Dendritic cell treated with granulocyte-macrophage colony-stimulating factor and Interleukin-4, amounts not matched to agents 40 ng/mL and 50 ng/mL, for 4 days (primary cell): Measurements from ENCODE around the gene ASCL2.

Experiments
- H3K27ac Mint-ChIP-seq: one replicate; pipeline ENCODE4 v1.8.0; 2022; ENCODE audit warnings: mild to moderate bottlenecking, mixed read lengths
- H3K27me3 Mint-ChIP-seq: one replicate; pipeline ENCODE4 v1.8.0; 2022; ENCODE audit warnings: mild to moderate bottlenecking, mixed read lengths
- H3K36me3 Mint-ChIP-seq: one replicate; pipeline ENCODE4 v1.8.0; 2022; ENCODE audit warnings: low read depth, mixed read lengths
- H3K4me1 Mint-ChIP-seq: one replicate; pipeline ENCODE4 v1.8.0; 2022; ENCODE audit warnings: low read depth, mixed read lengths
- H3K4me3 Mint-ChIP-seq: one replicate; pipeline ENCODE4 v1.8.0; 2022; ENCODE audit warnings: mild to moderate bottlenecking, moderate library complexity, mixed read lengths
- H3K9me3 Mint-ChIP-seq: one replicate; pipeline ENCODE4 v1.8.0; 2022; ENCODE audit warnings: mixed read lengths
- intact Hi-C: fragments of 100-400 bp; cut with micrococcal nuclease; formaldehyde crosslinking; loops from one replicate; pipeline ENCODE4 v1.15.0; 2022

The ASCL2 gene, protein sequence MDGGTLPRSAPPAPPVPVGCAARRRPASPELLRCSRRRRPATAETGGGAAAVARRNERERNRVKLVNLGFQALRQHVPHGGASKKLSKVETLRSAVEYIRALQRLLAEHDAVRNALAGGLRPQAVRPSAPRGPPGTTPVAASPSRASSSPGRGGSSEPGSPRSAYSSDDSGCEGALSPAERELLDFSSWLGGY

DNA sequence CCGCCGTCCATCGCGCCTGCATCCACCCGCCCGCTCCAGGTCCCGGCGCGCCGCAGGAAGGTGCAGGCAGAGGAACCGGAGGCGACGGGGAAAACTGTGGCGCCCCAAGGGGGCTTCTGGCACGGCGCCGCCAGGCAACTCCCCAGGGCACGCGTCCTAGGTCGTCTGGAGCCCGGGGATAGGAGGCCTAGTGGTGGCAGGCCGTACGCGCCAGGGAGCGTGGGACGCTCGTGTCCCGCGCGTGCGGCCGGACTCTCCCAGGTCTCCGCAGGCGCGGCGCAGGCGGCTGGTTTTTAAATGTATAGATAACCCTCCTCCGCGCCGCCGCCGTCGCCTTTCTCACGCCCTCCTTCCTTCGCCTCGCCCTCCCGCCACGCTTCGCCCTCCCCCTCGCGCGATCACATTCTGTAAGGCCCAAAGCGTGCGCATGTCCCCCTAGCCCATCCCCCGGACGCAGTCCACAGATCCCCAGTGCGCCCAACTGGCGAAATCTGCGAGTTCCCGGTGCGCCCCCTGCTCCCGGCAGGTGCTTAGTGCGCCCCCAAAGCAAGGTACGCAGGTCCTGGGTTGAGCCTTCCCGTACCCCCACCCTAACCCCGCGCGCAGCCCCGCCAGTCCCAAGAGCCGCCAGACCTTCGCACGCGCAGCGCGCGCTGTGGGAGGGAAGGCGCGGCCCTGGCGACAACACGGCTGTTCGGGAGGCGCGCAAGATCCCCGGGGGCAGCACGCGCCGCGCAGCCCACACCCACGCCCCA is at the start of gene ASCL2:
Gene ASCL2, minus strand, starts transcription at position 267 of the 755 bp plus-strand sequence. Its CDS starts 256 bp downstream, at position 11.
- H3K27ac Mint-ChIP-seq: peak within 1 kb of the TSS; percentile 92
- H3K4me1 Mint-ChIP-seq: peaks cover 46% of the 10 kb centered on the region
- peaks cover 32% of the 10 kb centered on the region for H3K27me3 Mint-ChIP-seq
- intact Hi-C loops: loop anchor here (2.0 kb wide), 1 partner anchor 32 kb away; the partner anchor contains the start of gene TSPAN32
- no peaks in the 10 kb centered on the region for H3K9me3 Mint-ChIP-seq
- H3K36me3 Mint-ChIP-seq: peaks cover 24% of the 10 kb centered on the region
- H3K4me3 Mint-ChIP-seq: peak within 1 kb of the TSS; percentile 84

DNA sequence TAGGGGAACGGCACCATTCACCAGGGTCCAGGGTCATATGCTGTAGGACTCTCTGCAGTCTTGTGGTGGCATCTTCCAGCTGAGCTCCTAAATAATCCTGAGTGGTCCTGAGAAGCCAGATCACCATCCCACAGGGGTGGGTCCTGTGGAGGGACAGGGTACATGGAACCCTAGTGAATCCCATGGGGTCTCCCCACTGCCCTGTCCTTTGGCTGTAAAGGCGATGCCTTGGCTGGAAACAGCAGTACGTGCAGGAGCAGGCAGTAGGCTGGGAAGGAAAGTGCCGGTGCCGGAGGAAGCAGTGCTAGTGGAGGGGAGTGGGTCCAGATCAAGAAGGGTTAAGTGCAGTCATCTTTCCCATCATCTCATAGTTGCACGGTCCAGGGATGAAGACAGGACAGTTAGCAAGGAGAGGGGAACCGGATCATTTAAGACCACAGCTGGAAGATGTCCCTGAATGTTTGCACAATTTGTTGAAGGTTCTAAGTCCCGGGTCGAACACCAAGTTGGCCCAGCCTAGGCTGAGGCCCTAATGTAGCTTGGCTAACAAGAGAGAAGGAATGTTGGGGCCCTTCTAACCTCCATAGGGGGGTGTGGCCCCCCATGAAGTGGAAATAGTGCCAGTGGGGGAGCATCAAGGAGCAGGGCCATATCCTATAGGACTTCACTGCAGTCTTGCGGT is 49.5 kb upstream of the ASCL2 start:
- Mint-ChIP-seq H3K4me3 (no peak overlapping the region), H3K9me3 (no peaks in the 10 kb centered on the region), H3K36me3 (peaks cover 24% of the 10 kb centered on the region), H3K4me1 (no peaks in the 10 kb centered on the region), H3K27me3 (peaks cover 55% of the 10 kb centered on the region), H3K27ac (no peak overlapping the region)
- intact Hi-C loops: no loop called here

DNA sequence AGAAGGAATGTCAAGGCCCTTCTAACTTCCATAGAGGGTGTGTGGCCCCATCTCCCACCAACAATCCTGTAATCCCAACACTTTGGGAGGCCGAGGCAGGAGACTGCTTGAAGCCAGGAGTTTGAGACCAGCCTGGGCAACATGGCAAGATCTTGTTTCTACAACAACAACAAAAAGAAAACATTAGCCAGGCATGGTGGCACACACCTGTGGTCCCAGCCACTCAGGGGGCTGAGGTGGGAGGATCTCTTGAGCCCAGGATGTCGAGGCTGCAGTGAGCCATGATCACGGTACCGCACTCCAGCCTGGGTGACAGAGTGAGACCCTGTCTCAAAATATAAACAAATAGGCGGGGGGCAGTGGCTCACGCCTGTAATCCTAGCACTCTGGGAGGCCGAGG is 48.3 kb upstream of the ASCL2 start:
- peaks cover 47% of the 10 kb centered on the region for H3K27me3 Mint-ChIP-seq
- no peak overlapping the region for H3K4me3 Mint-ChIP-seq
- intact Hi-C loops: no loop called here
- peaks cover 27% of the 10 kb centered on the region for H3K36me3 Mint-ChIP-seq
- peaks cover under 1% of the 10 kb centered on the region for H3K4me1 Mint-ChIP-seq
- no peaks in the 10 kb centered on the region for H3K9me3 Mint-ChIP-seq
- H3K27ac Mint-ChIP-seq: no peak overlapping the region

DNA sequence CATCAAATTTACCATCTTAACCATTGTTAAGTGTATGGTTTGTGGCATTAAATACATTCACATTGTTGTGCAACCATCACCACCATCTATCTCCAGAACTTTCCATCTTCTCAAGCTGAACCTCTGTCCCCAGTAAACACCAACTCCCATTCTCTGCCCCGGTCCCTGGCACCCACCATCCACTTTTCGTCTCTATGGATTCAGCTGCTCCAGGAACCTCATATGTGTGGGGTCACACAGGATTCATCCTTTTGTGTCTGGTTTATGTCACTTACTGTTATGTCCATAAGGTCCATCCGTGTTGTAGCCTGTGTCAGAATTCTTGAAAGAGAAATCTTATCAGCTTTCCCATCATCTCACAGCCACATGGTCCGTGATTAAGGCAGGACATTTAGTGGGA is 47.7 kb upstream of the ASCL2 start:
- Mint-ChIP-seq H3K4me1 (peaks cover 6% of the 10 kb centered on the region), H3K36me3 (peaks cover 32% of the 10 kb centered on the region), H3K4me3 (no peak overlapping the region), H3K27ac (no peak overlapping the region), H3K9me3 (no peaks in the 10 kb centered on the region), H3K27me3 (peaks cover 41% of the 10 kb centered on the region)
- intact Hi-C loops: no loop called here

DNA sequence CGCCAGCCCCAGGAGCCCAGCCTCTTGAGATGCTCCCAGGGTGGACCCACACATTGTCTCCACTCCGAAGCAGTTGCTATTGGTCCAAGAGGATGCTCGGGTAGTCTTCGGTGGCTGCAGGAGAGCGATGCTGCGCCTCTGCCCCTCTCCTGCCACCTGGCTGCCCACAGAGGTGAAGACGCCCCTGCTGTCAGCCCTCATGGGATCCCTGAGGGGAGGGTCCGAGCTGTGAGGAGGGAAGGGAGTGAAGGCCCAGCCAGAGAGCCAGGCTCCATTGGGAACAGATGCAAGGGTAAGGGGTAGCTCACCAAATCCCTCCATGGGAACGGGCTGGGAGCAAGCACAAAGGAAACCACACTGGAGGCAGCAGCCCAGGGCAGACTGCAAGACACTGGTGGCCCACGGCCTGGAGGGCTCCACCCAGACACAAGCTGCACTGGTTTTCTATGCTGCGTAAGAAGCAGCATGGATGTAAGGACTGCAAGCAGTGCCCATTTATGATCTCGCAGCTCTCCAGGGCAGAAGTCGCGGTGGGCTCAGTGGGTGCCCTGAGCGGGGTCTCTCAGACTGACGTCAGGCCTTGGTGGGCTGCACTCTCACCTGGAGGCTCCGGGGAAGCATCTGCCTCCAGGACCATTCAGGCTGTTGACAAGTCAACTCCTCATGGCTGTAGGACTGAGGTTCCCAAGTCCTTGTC is 47.1 kb upstream of the ASCL2 start:
- Mint-ChIP-seq H3K36me3 (peaks cover 32% of the 10 kb centered on the region), H3K4me1 (peaks cover 6% of the 10 kb centered on the region), H3K4me3 (no peak overlapping the region), H3K27ac (no peak overlapping the region), H3K27me3 (peaks cover 35% of the 10 kb centered on the region), H3K9me3 (no peaks in the 10 kb centered on the region)
- intact Hi-C loops: no loop called here

DNA sequence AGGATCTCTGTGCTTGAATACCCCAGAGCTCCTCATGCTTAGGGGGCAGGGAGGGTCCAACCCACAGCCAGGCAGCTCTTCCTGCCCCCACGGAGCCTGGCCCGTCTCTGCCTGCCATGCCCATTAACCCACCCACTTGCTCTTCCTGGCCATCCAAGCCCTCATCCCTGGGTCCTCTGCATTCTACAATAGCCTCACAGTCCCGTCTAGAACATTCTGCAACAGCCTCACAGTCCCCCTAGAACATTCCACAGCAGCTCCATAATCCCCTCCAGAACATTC is 46.5 kb upstream of the ASCL2 start:
- Mint-ChIP-seq H3K27me3 (peaks cover 32% of the 10 kb centered on the region), H3K4me1 (peaks cover 7% of the 10 kb centered on the region), H3K4me3 (no peak overlapping the region), H3K9me3 (no peaks in the 10 kb centered on the region), H3K27ac (no peak overlapping the region), H3K36me3 (peaks cover 32% of the 10 kb centered on the region)
- intact Hi-C loops: no loop called here

DNA sequence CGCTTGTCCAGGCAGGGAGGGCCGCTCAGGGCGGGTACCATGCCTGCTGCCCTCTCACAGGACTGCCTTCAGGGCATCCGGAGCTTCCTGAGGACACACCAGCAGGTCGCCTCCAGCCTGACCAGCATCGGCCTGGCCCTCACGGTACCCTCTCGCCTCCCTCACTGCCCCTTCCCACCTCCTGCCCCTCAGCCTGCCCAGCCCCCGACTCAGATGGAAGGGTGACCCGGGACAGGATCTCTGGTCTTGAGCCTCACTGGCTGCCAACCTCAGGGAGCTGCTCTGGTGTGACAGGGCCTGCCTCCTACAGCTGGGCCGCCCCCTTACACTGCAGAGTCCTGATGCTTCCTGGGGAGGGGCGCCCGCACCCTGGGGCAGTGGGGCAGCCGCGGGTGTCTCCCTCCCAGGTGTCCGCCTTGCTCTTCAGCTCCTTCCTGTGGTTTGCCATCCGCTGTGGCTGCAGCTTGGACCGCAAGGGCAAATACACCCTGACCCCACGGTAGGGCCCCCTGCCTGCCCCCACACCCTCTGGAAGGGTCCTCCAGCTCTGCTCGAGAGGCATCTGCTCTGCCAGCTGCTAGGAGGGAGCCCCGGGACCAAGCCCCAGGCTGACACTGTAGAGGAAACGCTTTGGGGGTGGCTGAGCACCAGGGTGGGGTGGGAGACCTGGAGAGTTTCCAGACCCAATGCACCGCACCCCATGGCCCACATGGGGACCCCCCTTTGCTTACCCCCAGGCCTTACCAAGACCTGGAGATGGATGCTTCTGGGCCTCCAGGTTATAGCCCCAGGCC is 46.0 kb upstream of the ASCL2 start:
- Mint-ChIP-seq H3K4me3 (no peak overlapping the region), H3K27ac (no peak overlapping the region), H3K9me3 (no peaks in the 10 kb centered on the region), H3K4me1 (peaks cover 12% of the 10 kb centered on the region), H3K36me3 (peaks cover 32% of the 10 kb centered on the region), H3K27me3 (peaks cover 32% of the 10 kb centered on the region)
- intact Hi-C loops: no loop called here

DNA sequence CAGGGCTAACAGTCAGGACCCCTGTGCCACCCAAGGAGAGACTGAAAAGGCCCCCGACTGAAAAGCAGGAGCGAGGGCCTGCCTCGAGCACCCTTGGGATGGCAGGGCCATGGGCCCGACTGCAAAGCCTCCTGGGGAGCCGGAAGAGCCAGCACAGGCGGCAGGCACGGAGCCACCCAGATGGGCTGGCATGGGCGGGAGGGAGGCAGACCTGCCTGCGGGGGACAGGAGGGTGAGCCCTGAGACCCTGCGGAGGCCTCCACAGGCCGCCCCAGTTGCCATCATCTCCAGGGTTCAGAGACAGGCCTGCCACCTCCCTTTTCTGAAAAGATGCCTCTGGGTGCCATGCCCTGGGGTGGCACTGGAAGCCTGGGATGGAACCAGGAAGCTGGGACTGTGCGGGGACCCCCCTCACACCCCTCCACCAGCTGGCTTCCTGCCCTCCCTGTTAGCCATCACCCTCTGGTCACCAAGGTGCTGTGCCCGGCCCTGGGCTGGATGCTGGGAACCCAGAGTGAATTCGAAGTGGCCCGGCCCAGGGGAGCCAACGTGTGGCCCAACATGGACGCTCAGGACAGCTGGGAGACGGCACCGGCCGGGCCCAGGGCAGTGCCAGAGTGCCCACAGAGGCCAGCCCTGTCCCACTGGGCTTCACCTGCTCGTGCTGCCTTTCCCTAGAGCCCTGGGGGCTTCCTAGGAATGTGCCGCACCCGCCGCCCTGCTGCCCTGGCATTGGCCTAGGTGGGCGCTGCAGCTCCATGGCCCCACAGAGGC is 45.2 kb upstream of the ASCL2 start:
- Mint-ChIP-seq H3K9me3 (no peaks in the 10 kb centered on the region), H3K4me3 (no peak overlapping the region), H3K27me3 (peaks cover 25% of the 10 kb centered on the region), H3K36me3 (peaks cover 32% of the 10 kb centered on the region), H3K4me1 (peaks cover 17% of the 10 kb centered on the region), H3K27ac (no peak overlapping the region)
- intact Hi-C loops: no loop called here

DNA sequence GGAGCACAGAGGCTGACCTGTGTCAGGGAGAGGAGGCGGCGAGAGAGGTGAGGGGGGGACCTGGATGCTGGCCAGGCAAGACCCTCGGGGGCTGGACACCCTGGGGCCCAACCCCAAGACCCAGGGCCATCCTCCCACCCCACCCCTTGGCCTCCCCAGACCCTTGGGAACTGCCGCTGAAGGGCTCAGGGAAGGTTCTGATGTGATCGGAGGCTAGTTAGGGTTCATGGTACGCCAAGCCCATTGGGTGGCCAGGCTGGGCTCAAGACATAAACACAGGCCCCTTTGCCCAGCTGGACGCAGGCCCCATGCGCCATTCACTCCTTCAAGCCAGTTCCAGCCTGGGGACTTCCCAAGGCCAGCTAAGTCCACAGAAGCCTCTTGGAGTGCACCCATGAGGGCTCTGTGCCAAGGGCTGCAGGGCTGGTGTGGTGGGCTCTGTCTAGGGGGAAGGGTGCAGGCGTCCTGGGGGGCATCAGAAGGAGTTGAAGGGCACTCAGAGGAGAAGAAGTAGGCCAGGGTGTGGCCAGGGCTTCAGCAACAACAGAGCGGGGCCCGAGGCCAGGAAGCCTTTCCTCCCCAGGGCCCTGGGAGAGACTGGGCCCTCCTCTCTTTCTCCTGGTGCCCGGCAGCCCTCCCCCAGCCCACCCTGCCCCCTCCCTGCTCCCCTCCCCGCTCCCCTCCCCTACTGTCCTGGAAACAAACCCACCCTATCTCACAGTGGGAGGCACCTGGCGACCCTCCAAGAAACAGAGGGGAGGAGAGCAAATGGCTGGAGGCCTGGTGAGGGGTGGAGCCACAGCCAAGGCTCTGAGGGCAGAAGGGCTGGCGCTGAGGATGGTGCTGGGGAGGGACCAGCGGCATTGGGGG is 44.4 kb upstream of the ASCL2 start:
- Mint-ChIP-seq H3K4me3 (no peak overlapping the region), H3K27me3 (peaks cover 18% of the 10 kb centered on the region), H3K27ac (no peak overlapping the region), H3K4me1 (peaks cover 19% of the 10 kb centered on the region), H3K36me3 (peaks cover 32% of the 10 kb centered on the region), H3K9me3 (no peaks in the 10 kb centered on the region)
- intact Hi-C loops: no loop called here

DNA sequence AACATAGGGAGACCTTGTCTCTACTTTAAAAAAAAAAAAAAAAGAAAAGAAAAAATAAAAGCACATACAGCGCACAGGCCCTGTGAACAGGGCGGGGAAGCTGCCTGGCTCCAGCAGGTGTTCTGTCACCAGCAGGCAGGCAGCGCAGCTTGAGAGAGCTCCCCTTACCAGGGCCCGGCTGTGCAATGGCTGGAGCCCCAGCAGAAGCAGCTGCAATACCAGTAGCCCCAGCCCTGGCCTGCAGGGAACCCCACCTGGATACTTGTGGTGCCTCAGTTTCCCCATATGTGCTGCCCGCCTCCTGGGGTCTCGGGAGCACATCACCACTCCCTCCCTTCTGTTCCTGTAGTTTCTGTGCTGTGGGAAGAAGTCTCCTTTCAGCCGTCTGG is 43.7 kb upstream of the ASCL2 start:
- intact Hi-C loops: no loop called here
- Mint-ChIP-seq H3K27me3 (peaks cover 16% of the 10 kb centered on the region), H3K4me1 (peaks cover 19% of the 10 kb centered on the region), H3K4me3 (no peak overlapping the region), H3K36me3 (peaks cover 36% of the 10 kb centered on the region), H3K27ac (no peak overlapping the region), H3K9me3 (no peaks in the 10 kb centered on the region)

DNA sequence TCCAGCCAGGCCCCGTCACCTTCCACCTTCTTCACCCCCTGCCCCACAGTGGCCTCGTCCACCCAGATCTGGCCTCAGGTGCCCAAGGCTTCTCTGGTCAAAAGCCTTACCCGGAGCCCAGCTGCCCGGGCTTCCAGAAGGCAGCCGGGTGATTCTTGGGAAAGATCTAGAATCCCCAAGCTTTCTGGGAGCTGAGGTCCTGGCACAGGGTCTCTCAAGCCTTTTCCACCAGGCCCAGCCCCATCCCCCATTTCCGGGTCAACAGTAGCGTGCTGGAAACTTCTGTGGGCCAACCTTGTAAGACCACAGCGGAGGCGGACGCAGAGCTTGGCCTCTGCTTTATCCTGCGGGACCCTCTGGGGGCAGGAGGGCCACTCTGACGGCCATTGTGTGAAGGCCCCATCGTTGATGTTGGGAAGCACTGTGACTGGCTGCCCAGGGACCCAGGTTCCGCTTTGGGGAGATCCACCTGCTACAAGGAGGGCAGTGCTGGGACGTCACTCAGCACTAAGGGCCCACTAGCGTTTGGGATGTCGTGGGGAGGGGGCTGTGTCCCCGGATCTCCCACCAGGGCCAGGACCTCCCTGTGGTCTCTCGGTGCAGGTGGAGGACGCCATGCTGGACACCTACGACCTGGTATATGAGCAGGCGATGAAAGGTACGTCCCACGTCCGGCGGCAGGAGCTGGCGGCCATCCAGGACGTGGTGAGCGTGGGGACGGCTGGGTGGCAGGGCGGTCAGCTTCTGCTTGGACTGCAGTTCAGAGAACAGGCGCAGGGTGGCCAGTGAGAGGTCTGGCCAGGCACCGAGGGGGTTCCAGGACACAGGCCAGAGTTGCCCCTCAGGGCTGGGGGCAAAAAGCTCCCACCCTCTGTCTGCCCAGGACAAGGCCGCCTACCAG is 42.9 kb upstream of the ASCL2 start:
- intact Hi-C loops: no loop called here
- Mint-ChIP-seq H3K27ac (no peak overlapping the region), H3K27me3 (peaks cover 15% of the 10 kb centered on the region), H3K4me1 (peaks cover 19% of the 10 kb centered on the region), H3K36me3 (peaks cover 44% of the 10 kb centered on the region), H3K4me3 (no peak overlapping the region), H3K9me3 (no peaks in the 10 kb centered on the region)
